ENCODE measurements around the gene ALPK1.

The ALPK1 gene

GRCh38 chr4:112328734-112329130 lies 31.6 kb downstream of the ALPK1 start:
- DNase-seq, result no peak

- DNase-seq, result no peak
Measured at GRCh38 chr4:112329672-112330375, 32.7 kb downstream of the ALPK1 start.

GRCh38 chr4:112330921-112331320 lies 33.8 kb downstream of the ALPK1 start:
- DNase-seq, result no peak

- DNase-seq, result no peak
Measured at GRCh38 chr4:112332398-112332797, 35.2 kb downstream of the ALPK1 start.

- DNase-seq, result no peak
Measured at GRCh38 chr4:112340023-112340422, 42.9 kb downstream of the ALPK1 start.

GRCh38 chr4:112341033-112341432 lies 43.9 kb downstream of the ALPK1 start:
- DNase-seq, result no peak

- no peak for DNase-seq
Measured at GRCh38 chr4:112343330-112344080, 46.3 kb downstream of the ALPK1 start.

- no peak for DNase-seq
Measured at GRCh38 chr4:112348488-112349158, 51.5 kb downstream of the ALPK1 start.

- DNase-seq, result no peak
Measured at GRCh38 chr4:112352736-112353135, 55.6 kb downstream of the ALPK1 start.

GRCh38 chr4:112355662-112356061 lies 58.5 kb downstream of the ALPK1 start:
- DNase-seq, result no peak

- no peak for DNase-seq
Measured at GRCh38 chr4:112357453-112357852, 60.3 kb downstream of the ALPK1 start.

- no peak for DNase-seq
Measured at GRCh38 chr4:112357897-112358296, 60.7 kb downstream of the ALPK1 start.

GRCh38 chr4:112358415-112358814 lies 61.2 kb downstream of the ALPK1 start:
- DNase-seq, result no peak

- DNase-seq, result no peak
Measured at GRCh38 chr4:112358952-112359749, 62.0 kb downstream of the ALPK1 start.

GRCh38 chr4:112361181-112361791 lies 64.1 kb downstream of the ALPK1 start:
- DNase-seq, result no peak

- DNase-seq, result no peak
Measured at GRCh38 chr4:112370466-112370865, 73.3 kb downstream of the ALPK1 start.

- DNase-seq, result no peak
Measured at GRCh38 chr4:112371361-112371760, 74.2 kb downstream of the ALPK1 start.

GRCh38 chr4:112374850-112375249 lies 77.7 kb downstream of the ALPK1 start:
- DNase-seq, result no peak

GRCh38 chr4:112377171-112377570 lies 80.0 kb downstream of the ALPK1 start:
- DNase-seq, result no peak

GRCh38 chr4:112377594-112378242 lies 80.5 kb downstream of the ALPK1 start:
- DNase-seq, result no peak

- no peak for DNase-seq
Measured at GRCh38 chr4:112378243-112378620, 81.1 kb downstream of the ALPK1 start.

- DNase-seq, result no peak
Measured at GRCh38 chr4:112378858-112379257, 81.7 kb downstream of the ALPK1 start.

Measured in GOT3 (cell line).